ENCODE measurements around the gene CNKSR2.

Gene CNKSR2

GRCh38 chrX:21374163-21374993 is at the start of gene CNKSR2:
TSS of gene CNKSR2 (plus strand) at chrX:21374418. CDS start at chrX:21374898, 480 bp downstream.
- peak in 1 of 2 donors; percentile 44 for DNase-seq (ENCODE audit: low read depth in 2 of 2, low spot score in 1 of 2)

DNA sequence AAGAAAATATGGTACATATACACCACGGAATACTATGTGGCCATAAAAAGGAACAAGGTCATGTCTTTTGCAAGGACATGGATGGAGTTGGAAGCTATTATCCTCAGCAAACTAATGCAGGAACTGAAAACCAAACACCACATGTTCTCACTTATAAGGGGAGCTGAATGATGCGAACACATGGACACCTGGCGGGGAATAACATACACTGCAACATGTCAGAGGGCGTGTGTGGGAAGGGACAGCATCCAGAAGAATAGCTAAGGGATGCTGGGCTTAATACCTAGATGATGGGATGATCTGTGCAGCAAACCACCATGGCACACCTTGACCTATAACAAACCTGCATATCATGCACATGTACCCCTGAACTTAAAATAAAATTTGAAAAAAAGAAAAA is 19.5 kb upstream of the CNKSR2 start:
- no peak for DNase-seq (ENCODE audit: low read depth in 2 of 2, low spot score in 1 of 2)

DNA sequence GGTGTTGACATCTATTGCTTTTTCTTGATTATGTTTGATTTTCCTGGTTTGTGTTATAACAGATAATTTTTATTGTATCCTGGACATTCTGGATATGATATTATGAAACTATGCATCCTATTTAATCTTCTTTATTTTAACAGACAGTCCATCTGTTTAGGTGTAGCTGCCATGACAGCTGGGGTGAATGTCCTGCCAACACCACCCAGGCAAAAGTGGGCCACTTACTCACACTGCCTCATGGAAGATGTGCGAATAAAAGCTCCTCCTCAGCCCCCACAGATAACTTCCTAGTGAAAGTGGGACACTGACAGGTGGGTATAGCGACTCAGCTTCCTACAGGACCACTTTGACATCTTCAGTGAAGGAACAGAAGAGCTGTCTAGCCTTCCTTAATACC is 18.4 kb upstream of the CNKSR2 start:
- no peak for DNase-seq (ENCODE audit: low read depth in 2 of 2, low spot score in 1 of 2)

DNA sequence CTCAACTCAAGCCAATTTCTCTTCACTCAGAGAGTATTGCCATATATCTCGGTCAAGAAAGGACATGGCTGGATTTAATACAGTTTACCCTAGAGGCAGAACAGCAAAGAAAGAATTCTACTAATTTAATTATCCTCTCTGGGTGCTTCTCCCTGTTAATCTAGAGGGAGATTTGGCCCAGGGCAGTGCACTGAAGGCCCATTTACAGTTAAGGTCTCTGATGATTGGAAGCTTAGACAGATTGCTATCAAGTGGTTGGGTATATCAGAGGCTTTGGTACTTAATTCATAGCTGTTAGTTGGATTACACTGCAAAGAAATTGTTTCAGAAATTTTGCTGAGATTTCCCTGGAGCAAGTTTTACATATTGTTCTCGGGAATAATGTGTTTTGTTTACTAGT is 4.6 kb upstream of the CNKSR2 start:
- no peak for DNase-seq (ENCODE audit: low read depth in 2 of 2, low spot score in 1 of 2)

- no peak for DNase-seq (ENCODE audit: low read depth in 2 of 2, low spot score in 1 of 2)
These were observed 1.2 kb upstream of the CNKSR2 start for GRCh38 chrX:21373001-21373400.

- no peak for DNase-seq (ENCODE audit: low read depth in 2 of 2, low spot score in 1 of 2)
These were observed 518 bp upstream of the CNKSR2 start for GRCh38 chrX:21373637-21374162.

DNA sequence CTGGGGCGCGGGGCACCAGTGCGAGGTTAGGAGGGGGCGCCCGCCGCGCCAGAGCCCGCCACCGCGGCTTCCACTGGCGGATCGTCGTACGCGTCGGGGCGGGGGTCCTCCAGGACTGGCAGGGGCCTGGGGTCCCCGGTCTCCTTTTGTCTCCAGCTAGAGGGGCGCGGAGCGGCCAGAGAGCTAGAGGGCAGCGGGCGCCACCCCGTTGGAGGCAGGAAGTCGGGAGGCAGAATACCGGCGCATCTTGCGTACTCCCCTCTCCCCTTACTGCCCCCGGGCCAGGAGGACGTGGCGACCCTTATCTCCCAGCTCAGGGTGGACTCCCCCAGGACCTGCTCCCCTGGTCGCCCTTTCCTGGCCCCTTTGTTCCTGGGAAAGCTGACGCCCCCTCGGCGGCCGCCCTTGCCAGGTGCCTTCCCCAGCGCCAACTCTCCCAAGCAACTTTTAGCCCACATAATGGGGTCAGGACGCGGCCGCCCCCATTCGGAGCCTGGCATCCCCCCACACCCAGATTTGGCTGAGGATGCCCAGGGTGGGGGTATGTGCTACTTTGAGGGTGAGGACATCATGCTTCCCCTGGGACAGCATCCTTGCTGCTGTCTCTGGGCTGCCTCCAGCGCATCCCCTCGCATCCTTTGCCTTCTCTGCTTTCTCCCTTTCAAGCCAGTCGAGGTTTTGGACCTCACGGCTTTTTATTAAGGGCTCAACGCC is 933 bp downstream of the CNKSR2 start:
- no peak for DNase-seq (ENCODE audit: low read depth in 2 of 2, low spot score in 1 of 2)

DNA sequence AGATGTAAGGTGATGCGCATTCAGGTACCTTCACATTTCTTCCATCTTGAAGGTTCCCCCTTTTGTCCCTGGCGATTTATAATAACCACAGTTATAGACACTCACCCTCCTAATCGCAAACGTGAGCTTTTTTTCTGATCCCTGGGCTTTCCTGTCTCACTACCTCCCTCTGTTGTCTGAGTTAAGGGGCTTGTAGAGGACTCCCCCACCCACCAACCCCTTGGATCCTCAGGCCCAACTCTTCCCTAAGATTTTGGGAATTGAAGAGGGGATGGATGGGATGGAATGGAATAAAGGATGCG is 1.4 kb downstream of the CNKSR2 start:
- DNase-seq (ENCODE audit: low read depth in 2 of 2, low spot score in 1 of 2): no peak

- DNase-seq (ENCODE audit: low read depth in 2 of 2, low spot score in 1 of 2): no peak
These were observed 2.4 kb downstream of the CNKSR2 start for GRCh38 chrX:21376636-21377035.

GRCh38 chrX:21379991-21380390 is 5.8 kb downstream of the CNKSR2 start:
- no peak for DNase-seq (ENCODE audit: low read depth in 2 of 2, low spot score in 1 of 2)

DNA sequence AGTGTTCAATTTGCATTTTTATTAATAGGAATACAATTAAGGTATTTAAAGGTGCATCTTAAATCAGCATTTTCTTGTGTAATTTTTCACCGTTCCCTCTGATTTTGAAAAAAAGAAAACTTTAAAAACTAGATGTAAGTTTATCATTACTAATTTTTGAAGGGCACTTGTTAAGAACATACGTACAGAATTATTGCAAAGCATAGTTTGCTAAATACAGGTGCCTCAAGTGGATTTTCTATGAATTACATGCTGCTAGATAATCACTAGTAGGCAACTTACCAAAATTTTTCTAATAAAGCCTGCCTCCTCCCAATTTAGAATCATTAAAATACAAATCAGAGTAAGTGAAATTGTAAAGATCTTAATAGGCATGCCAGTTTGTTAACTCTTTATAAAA is 8.5 kb downstream of the CNKSR2 start:
- DNase-seq (ENCODE audit: low read depth in 2 of 2, low spot score in 1 of 2): no peak

GRCh38 chrX:21383546-21383945 is 9.3 kb downstream of the CNKSR2 start:
- no peak for DNase-seq (ENCODE audit: low read depth in 2 of 2, low spot score in 1 of 2)

GRCh38 chrX:21384178-21384577 is 10.0 kb downstream of the CNKSR2 start:
- no peak for DNase-seq (ENCODE audit: low read depth in 2 of 2, low spot score in 1 of 2)

- DNase-seq (ENCODE audit: low read depth in 2 of 2, low spot score in 1 of 2): no peak
These were observed 20.6 kb downstream of the CNKSR2 start for GRCh38 chrX:21394792-21395191.

DNA sequence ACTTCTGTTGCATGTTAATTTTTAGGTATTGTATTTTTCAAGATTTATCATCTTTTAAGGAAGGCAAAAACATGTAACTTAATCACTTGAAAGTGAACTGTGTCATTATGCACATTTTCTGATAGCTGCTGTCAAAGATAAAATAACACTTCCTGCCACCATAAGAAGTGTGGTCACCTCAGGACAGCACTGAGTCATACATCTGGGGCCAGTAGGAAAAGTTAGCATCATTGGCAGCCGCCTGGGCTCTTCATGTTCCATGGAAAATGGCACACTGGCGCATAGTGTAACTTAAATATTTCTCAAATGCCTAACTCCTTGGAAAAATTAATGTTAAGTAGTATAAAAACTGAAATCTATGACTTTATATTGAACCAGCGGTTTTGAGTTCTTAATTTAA is 24.2 kb downstream of the CNKSR2 start:
- DNase-seq (ENCODE audit: low read depth in 2 of 2, low spot score in 1 of 2): no peak

DNA sequence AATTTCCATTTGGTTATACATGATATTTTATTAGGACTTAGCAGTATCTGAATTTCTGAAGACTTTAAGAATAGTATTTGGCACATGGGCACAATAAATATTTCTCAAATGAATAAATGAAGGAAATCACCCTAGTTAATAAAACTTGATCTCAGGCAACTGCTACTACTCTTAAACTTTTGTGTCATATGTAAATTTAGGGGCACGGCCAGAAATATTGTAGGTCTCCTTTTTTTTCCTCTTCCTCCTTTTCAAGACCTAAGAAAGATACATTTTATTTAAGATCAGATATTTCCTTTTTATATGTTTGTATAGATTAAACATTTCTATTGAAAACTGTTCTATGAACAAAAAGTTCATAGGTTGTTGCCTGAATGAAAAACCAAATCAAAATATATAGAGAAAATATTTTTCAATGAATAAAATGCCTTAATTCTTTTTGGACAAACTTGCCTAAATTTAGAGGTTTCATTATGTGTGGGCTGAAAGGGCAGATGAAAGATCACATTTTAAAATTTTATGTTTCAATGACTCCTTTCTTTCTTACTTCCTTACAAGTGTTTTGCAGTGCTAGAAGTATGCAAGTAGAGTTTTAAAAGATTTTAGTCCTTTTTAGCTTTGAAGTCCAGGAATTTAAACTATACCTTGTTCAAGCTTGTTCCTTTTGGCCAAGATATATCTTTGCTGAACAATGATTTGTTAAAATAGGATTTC is 26.3 kb downstream of the CNKSR2 start:
- DNase-seq (ENCODE audit: low read depth in 2 of 2, low spot score in 1 of 2): no peak

DNA sequence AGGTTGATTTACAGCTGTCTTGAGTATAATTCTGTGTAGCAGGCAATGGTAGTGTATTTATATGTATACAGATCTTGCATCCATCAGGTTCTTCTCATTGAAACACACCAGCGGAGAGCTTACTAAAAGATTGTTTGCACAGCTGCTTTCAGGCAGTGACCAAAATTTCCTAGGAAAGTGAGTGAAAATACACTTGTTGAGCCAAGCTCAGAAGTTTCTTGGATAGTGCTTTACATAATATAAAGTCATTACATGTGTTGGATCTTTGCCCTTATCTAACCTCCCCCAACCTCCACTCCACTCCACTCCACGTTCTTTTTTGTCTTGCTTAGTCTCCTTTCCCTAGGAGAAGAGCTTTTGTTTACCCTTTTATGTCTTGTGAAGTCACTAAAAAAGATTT is 34.1 kb downstream of the CNKSR2 start:
- DNase-seq (ENCODE audit: low read depth in 2 of 2, low spot score in 1 of 2): no peak

DNA sequence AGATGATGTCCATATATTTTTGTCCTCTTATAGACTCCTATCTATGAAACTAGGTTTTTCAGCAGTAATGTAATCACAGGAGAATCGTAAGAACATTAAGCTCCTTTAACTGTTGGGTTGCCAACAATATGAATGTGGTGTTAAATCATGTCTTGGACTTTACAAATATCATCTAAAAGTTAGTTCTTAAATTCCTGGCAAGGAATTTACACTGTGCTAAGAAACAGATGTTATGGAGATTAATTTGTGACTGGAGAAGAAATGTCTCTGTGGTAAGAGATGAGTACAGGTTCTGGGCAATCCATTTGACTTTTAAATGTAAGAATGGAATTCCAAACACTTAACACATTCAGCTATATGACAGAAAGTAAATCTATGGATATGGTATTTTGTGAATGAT is 34.6 kb downstream of the CNKSR2 start:
- no peak for DNase-seq (ENCODE audit: low read depth in 2 of 2, low spot score in 1 of 2)

DNA sequence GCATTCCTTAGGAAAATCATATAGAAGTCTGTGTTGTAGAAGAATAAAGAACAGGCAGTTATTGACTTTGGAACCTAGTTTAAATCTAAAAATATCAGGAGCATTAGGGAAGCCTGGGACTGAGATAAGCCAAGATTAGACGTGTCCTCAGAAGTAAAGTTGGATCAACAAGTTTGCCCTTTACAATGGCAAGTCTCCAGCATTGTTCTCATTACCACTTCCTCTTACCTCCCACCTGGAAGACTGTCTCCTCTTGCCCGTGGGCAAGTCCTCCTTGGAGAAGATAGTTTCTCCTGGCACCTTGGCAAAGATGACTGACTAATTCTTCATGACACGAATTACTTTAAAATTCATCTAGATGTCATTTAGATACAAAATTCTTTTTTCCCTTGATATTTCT is 37.8 kb downstream of the CNKSR2 start:
- no peak for DNase-seq (ENCODE audit: low read depth in 2 of 2, low spot score in 1 of 2)

- no peak for DNase-seq (ENCODE audit: low read depth in 2 of 2, low spot score in 1 of 2)
These were observed 38.7 kb downstream of the CNKSR2 start for GRCh38 chrX:21412883-21413282.

DNA sequence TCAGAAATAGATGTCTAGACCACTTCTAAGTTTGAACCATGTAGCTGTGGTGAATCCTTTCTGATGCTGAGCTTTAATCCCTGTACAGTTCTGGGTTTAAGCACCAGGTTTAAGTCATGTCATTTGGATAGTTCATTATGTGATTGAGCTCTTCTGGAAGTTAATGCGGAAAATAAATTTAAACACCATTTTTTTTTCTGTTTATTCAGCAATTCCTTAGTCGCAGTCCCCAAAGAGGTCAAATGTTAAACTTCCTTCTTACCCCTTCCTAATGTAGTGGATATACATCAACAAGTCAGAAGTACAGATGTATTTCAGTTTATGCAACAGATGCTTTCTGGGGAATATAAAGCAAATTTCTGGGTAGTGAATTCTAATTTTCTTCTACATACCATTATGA is 52.9 kb downstream of the CNKSR2 start:
- DNase-seq (ENCODE audit: low read depth in 2 of 2, low spot score in 1 of 2): no peak

- no peak for DNase-seq (ENCODE audit: low read depth in 2 of 2, low spot score in 1 of 2)
These were observed 62.8 kb downstream of the CNKSR2 start for GRCh38 chrX:21437036-21437435.
